Measurements from ENCODE around the gene PTPRR. TPM values are rescaled to one million over a fixed set of nuclear protein-coding genes. Genes with fewer than 3 reads are reported as not detected.

Gene PTPRR
- total and polyA plus RNA-seq, 2 donors (not counting 1 experiment from before 2014, with no cell fraction given): not detected

- ATAC-seq (ENCODE audit: low read depth): no peak
- no peaks in the 10 kb centered on the region for H3K36me3 ChIP-seq (replicated peaks in 1 of 2; ENCODE audit: control extremely low read depth in 1 of 2, control insufficient read depth in 1 of 2, extremely low read depth in 1 of 2, insufficient read depth in 2 of 2, low read length in 1 of 2)
- DNase-seq: no peak
- ChIA-PET CTCF (no interaction called here), POLR2A (no interaction called here)
- H3K27ac ChIP-seq (ENCODE audit: low read length in 2 of 2): no peak overlapping the region
- H3K9me3 ChIP-seq (ENCODE audit: control extremely low read depth in 1 of 3, control insufficient read depth in 2 of 3, insufficient read depth in 1 of 3, low read length in 2 of 3): no peaks in the 10 kb centered on the region
- TF ChIP-seq, protein P1, sequence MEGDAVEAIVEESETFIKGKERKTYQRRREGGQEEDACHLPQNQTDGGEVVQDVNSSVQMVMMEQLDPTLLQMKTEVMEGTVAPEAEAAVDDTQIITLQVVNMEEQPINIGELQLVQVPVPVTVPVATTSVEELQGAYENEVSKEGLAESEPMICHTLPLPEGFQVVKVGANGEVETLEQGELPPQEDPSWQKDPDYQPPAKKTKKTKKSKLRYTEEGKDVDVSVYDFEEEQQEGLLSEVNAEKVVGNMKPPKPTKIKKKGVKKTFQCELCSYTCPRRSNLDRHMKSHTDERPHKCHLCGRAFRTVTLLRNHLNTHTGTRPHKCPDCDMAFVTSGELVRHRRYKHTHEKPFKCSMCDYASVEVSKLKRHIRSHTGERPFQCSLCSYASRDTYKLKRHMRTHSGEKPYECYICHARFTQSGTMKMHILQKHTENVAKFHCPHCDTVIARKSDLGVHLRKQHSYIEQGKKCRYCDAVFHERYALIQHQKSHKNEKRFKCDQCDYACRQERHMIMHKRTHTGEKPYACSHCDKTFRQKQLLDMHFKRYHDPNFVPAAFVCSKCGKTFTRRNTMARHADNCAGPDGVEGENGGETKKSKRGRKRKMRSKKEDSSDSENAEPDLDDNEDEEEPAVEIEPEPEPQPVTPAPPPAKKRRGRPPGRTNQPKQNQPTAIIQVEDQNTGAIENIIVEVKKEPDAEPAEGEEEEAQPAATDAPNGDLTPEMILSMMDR (IDR thresholded peaks at IDR 0.05): no peak
- no peak for TF ChIP-seq EZH2 (IDR thresholded peaks at IDR 0.05; ENCODE audit: borderline replicate concordance, insufficient read depth, low read depth, low read length, poor library complexity, severe bottlenecking)
- Mint-ChIP-seq H3K4me3 (no peak overlapping the region), H3K27ac (no peak overlapping the region), H3K9me3 (ENCODE audit: insufficient read depth) (no peaks in the 10 kb centered on the region), H3K4me1 (no peaks in the 10 kb centered on the region), H3K27me3 (peaks cover 11% of the 10 kb centered on the region)
- H3K4me3 ChIP-seq (ENCODE audit: control extremely low read depth in 1 of 5, extremely low read depth in 1 of 5, insufficient read depth in 1 of 5, low read depth in 2 of 5, low read length in 4 of 5): no peak overlapping the region
- no CpG with 5 or more reads among the region's 2 CpGs for WGBS (ENCODE audit: insufficient coverage)
- no peaks in the 10 kb centered on the region for H3K79me2 ChIP-seq (ENCODE audit: control insufficient read depth, insufficient read depth, low read length)
- no peak overlapping the region for H2AFZ ChIP-seq (ENCODE audit: insufficient read depth, low read depth, low read length, poor library complexity, severe bottlenecking)
- H3K27me3 ChIP-seq (replicated peaks in 1 of 4; ENCODE audit: control extremely low read depth in 1 of 4, control insufficient read depth in 3 of 4, insufficient read depth in 4 of 4, low read length in 3 of 4): no peaks in the 10 kb centered on the region
- H3K4me1 ChIP-seq (ENCODE audit: control insufficient read depth in 2 of 2, insufficient read depth in 2 of 2, low read length in 2 of 2): no peaks in the 10 kb centered on the region
- intact Hi-C loops (cut with micrococcal nuclease): no loop called here
- no peak overlapping the region for H3K4me2 ChIP-seq (replicated peaks; ENCODE audit: low read depth, low read length, poor library complexity, severe bottlenecking)
- H3K9ac ChIP-seq (ENCODE audit: low read length): no peak overlapping the region
- H4K20me1 ChIP-seq (ENCODE audit: control insufficient read depth, insufficient read depth, low read length, poor library complexity, severe bottlenecking): no peaks in the 10 kb centered on the region
Observed at GRCh38 chr12:70648831-70649230, 271.7 kb downstream of the PTPRR start.

DNA sequence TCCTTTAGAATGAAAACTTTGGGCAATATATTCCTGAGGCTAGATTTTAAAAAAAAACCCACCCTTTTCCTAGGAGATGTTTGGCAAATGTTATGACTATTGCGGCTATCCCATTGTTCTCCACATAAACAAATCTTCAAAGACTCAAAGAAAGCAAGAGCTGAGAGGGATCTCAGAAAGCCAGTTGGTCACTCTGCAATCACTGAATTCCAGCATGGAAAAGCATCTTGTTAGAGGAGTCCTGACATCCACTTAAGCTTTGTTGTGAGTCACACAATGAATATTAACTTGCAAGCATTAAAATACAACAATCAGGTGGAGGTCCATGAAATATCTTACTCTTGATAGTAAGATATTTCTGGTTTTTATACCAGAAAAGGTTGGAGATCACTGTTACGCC is 272.3 kb downstream of the PTPRR start:
- Histone ChIP-seq H3K79me2 (ENCODE audit: control insufficient read depth, insufficient read depth, low read length) (no peaks in the 10 kb centered on the region), H2AFZ (ENCODE audit: insufficient read depth, low read depth, low read length, poor library complexity, severe bottlenecking) (no peak overlapping the region), H4K20me1 (ENCODE audit: control insufficient read depth, insufficient read depth, low read length, poor library complexity, severe bottlenecking) (no peaks in the 10 kb centered on the region), H3K36me3 (replicated peaks in 1 of 2; ENCODE audit: control extremely low read depth in 1 of 2, control insufficient read depth in 1 of 2, extremely low read depth in 1 of 2, insufficient read depth in 2 of 2, low read length in 1 of 2) (no peaks in the 10 kb centered on the region), H3K4me1 (ENCODE audit: control insufficient read depth in 2 of 2, insufficient read depth in 2 of 2, low read length in 2 of 2) (no peaks in the 10 kb centered on the region), H3K27me3 (replicated peaks in 1 of 4; ENCODE audit: control extremely low read depth in 1 of 4, control insufficient read depth in 3 of 4, insufficient read depth in 4 of 4, low read length in 3 of 4) (no peaks in the 10 kb centered on the region), H3K9ac (ENCODE audit: low read length) (no peak overlapping the region), H3K27ac (ENCODE audit: low read length in 2 of 2) (no peak overlapping the region), H3K4me3 (ENCODE audit: control extremely low read depth in 1 of 5, extremely low read depth in 1 of 5, insufficient read depth in 1 of 5, low read depth in 2 of 5, low read length in 4 of 5) (no peak overlapping the region), H3K9me3 (ENCODE audit: control extremely low read depth in 1 of 3, control insufficient read depth in 2 of 3, insufficient read depth in 1 of 3, low read length in 2 of 3) (no peaks in the 10 kb centered on the region), H3K4me2 (replicated peaks; ENCODE audit: low read depth, low read length, poor library complexity, severe bottlenecking) (no peak overlapping the region)
- intact Hi-C loops (cut with micrococcal nuclease): no loop called here
- CTCF ChIA-PET: no interaction called here
- peaks cover 11% of the 10 kb centered on the region for H3K27me3 Mint-ChIP-seq
- POLR2A ChIA-PET: no interaction called here
- ATAC-seq (ENCODE audit: low read depth) (no peak), DNase-seq (no peak)
- H3K27ac Mint-ChIP-seq: no peak overlapping the region
- TF ChIP-seq EZH2 (IDR thresholded peaks at IDR 0.05; ENCODE audit: borderline replicate concordance, insufficient read depth, low read depth, low read length, poor library complexity, severe bottlenecking): no peak
- TF ChIP-seq, protein P1 (IDR thresholded peaks at IDR 0.05): no peak
- no peak overlapping the region for H3K4me3 Mint-ChIP-seq
- no peaks in the 10 kb centered on the region for H3K9me3 Mint-ChIP-seq (ENCODE audit: insufficient read depth)
- WGBS (ENCODE audit: insufficient coverage): 100% methylated on average over 1 of the region's 2 CpGs
- H3K4me1 Mint-ChIP-seq: no peaks in the 10 kb centered on the region

All from B cell (primary cell).